ENCODE measurements around the gene HOXA3. TPM values are rescaled to one million over a fixed set of nuclear protein-coding genes. Genes with fewer than 3 reads are reported as not detected.

The HOXA3 gene
- total RNA-seq, 1 donor from 2014 or later: 8.7 TPM

DNA sequence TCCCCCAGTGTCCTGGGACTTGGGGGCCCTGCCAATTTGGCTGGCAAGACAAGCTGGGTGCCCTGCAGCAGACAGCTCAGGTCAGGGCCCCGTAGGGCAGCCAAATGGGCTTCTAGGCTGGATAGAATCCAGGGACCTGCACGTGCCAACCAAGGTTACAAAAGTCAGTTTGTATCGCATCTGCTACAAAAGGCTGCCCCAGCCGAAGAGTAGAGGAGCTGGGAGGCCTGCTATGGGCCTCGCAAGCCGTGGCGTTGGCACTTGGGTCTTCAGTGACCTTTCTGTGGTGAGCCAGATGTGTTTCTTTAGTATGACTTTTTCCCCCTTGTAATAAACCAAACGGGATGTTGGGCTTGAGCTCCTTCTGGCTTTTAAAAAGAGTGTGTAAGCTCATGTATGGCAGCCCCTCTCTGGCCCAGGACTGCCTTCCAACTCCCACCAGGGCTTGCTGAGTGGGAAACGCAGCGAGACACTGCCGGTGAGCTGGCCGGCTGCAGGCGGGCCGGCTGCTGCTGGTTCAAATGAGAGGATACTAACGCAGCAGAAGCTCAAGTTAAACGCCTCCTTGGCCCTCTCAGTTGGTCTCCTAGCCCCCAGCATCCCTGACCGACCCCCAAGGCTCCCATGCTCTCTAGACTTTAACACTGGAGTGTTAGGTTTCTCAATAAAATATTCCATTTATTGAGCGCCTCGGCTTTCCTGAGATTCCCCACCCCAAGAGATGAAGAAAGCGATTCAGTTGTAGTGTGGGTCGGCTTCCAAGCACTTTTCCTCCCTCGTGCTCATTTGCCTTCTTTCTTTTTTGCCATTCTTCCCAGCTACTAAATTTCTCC lies 24.8 kb upstream of the HOXA3 start:
- H3K4me1 ChIP-seq: peaks cover 21% of the 10 kb centered on the region
- ATAC-seq (no peak), DNase-seq (peak; percentile 40)
- intact Hi-C loops (cut with DNase I): no loop called here
- no peaks in the 10 kb centered on the region for H3K36me3 ChIP-seq
- H3K27me3 ChIP-seq: peaks cover 100% of the 10 kb centered on the region
- H3K27ac ChIP-seq: no peak overlapping the region
- no peaks in the 10 kb centered on the region for H3K9me3 ChIP-seq
- TF ChIP-seq, protein P1, sequence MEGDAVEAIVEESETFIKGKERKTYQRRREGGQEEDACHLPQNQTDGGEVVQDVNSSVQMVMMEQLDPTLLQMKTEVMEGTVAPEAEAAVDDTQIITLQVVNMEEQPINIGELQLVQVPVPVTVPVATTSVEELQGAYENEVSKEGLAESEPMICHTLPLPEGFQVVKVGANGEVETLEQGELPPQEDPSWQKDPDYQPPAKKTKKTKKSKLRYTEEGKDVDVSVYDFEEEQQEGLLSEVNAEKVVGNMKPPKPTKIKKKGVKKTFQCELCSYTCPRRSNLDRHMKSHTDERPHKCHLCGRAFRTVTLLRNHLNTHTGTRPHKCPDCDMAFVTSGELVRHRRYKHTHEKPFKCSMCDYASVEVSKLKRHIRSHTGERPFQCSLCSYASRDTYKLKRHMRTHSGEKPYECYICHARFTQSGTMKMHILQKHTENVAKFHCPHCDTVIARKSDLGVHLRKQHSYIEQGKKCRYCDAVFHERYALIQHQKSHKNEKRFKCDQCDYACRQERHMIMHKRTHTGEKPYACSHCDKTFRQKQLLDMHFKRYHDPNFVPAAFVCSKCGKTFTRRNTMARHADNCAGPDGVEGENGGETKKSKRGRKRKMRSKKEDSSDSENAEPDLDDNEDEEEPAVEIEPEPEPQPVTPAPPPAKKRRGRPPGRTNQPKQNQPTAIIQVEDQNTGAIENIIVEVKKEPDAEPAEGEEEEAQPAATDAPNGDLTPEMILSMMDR (IDR thresholded peaks at IDR 0.05): no peak
- no peak overlapping the region for H3K4me3 ChIP-seq

DNA sequence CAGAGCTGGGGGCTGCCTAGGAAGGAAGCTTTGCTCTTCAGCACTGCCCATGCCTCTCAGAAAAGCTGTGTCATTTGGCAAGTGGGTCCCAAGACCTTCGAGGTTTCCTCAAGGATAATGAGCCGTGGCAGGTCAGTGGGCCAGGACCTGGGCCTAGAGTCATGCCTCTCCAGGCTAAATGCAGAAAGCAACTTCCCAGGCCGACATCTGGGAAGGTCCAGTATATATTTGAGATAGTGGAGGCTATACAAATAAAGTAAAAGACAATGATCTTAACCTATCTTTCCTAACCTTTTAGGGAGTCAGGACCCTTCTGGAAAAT lies 24.1 kb upstream of the HOXA3 start:
- ATAC-seq (no peak), DNase-seq (no peak)
- Histone ChIP-seq H3K27me3 (peaks cover 100% of the 10 kb centered on the region), H3K36me3 (no peaks in the 10 kb centered on the region), H3K4me3 (no peak overlapping the region), H3K4me1 (peaks cover 21% of the 10 kb centered on the region), H3K27ac (no peak overlapping the region), H3K9me3 (no peaks in the 10 kb centered on the region)
- TF ChIP-seq, protein P1 (IDR thresholded peaks at IDR 0.05): no peak
- intact Hi-C loops (cut with DNase I): no loop called here

DNA sequence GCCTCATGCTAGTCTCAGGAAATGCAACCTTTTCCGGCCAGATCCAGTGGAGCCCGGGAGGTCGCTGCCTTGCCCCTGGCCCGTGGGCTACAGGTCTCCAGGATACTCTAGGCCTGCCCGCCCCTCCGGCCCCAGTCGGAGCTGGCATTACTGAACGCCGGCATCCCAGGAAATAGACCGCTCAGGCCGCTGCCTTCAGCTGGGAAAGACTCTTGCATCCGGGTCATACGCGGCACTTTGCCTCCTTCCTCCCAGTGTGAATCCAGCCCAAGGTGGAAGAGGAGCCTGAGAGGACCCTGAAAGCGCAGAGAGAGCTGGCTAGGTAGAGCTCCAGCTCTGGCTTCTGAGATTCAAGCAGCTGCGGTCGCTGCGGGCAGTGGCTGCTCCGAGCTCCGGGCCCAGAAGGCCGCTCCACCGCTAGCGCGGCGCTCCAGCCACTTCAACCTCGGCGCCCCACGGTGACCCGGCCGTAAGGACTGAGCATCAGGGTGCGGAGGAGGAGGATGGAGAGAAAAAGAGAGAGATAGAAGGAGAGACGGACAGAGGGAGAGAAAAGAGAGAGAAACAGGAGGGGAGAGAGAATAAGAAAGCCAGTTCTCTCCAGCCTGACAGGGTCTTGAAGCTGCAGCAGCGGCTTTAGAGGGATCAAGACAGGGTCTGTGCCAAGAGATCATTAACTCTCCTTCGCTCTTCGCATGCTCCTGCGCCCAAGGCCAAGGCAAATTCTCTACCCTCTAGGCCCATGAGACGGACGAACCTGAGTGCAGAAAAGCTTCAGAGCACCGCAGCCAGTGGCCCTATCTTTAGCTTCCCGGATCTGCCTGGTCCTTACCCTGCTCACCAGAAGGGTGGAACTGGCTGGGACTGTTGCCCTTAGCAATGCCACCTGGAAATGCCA lies 23.5 kb upstream of the HOXA3 start:
- TF ChIP-seq, protein P1 (IDR thresholded peaks at IDR 0.05): no peak
- no peaks in the 10 kb centered on the region for H3K36me3 ChIP-seq
- peaks cover 100% of the 10 kb centered on the region for H3K27me3 ChIP-seq
- no peak overlapping the region for H3K27ac ChIP-seq
- peaks cover 21% of the 10 kb centered on the region for H3K4me1 ChIP-seq
- H3K4me3 ChIP-seq: no peak overlapping the region
- intact Hi-C loops (cut with DNase I): no loop called here
- no peaks in the 10 kb centered on the region for H3K9me3 ChIP-seq
- DNase-seq (peak; percentile 55), ATAC-seq (no peak)

DNA sequence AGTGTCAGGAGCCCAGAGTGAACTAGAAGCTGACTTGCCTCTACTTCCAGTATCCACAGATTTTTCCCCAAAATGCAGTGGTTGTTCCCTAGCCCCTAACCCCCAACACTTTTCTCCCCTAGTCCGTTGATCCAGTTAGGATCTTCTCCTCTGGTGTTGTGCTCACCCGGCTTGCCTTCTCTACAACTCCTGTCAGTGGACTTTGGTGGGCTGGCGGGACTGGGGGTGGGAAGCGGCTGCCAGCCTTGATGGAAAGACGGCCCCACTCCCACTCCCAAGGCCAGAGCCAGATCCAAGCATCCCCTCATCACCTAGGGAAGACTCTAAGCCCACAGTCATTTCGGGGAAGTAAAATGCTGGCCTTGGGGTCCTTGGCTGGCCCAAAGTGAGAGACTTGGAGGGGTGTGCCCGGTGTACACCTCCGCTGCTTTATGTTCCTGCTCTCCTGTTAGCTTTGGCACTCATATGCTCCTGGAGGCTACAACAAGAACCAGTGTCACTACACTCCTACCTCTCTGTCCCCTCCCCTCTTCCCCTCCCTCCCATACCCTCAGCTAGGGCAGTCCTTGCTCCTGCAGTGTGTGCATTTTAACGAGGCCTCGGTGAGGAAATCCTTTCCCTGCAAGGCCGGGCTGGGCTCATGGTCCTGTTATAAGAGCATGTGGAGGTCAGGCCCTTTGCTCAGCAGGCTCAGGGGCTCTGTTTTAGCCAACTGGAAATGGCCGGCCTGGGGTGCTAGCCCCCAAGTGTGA lies 22.7 kb upstream of the HOXA3 start:
- Histone ChIP-seq H3K9me3 (no peaks in the 10 kb centered on the region), H3K4me3 (no peak overlapping the region), H3K27me3 (peaks cover 100% of the 10 kb centered on the region), H3K36me3 (no peaks in the 10 kb centered on the region), H3K27ac (no peak overlapping the region), H3K4me1 (peaks cover 21% of the 10 kb centered on the region)
- DNase-seq (peak; percentile 52), ATAC-seq (no peak)
- TF ChIP-seq, protein P1 (IDR thresholded peaks at IDR 0.05): no peak
- intact Hi-C loops (cut with DNase I): no loop called here

Measured in upper lobe of right lung (tissue), 1 donor.